Aorta (tissue), 5 donors: ENCODE data around the gene SSTR5. TPM values are rescaled to one million over a fixed set of nuclear protein-coding genes. Genes with fewer than 3 reads are reported as not detected.
"Not testable (repeated sequence)": the region's sequence is repeated elsewhere in the genome, so short reads cannot be mapped to it uniquely, and the experiment has no call there.

ENCODE experiments used
- ATAC-seq: fragments of 200-7000 bp; cut with Tn5 transposase; one replicate; pipeline ENCODE4 v1.9.1; 2022; ENCODE audit warnings: moderate library complexity; ENCODE audit not compliant: low FRiP score
- DNase-seq, 2 donors: peaks; one replicate each; pipeline ENCODE4 v3.0.0-alpha.2; 2020
- H3K27ac ChIP-seq, 2 donors: one replicate each; pipeline ENCODE4 v1.5.1; 2013; ENCODE audit warnings: low read length in 2 of 2, mild to moderate bottlenecking in 2 of 2, moderate library complexity in 2 of 2, control low read depth in 1 of 2, inconsistent platforms in 1 of 2, low read depth in 1 of 2
- H3K27me3 ChIP-seq, 2 donors: one replicate each; pipeline ENCODE4 v1.6.1; 2013; ENCODE audit warnings: control low read depth in 1 of 2, low read length in 1 of 2, mild to moderate bottlenecking in 1 of 2, moderate library complexity in 1 of 2; ENCODE audit not compliant: insufficient read depth in 2 of 2, control insufficient read depth in 1 of 2
- H3K36me3 ChIP-seq, 2 donors: one replicate each; pipeline ENCODE4 v1.6.1; 2013; ENCODE audit warnings: control low read depth in 1 of 2, low read length in 1 of 2, mild to moderate bottlenecking in 1 of 2; ENCODE audit not compliant: insufficient read depth in 2 of 2, control insufficient read depth in 1 of 2
- H3K4me1 ChIP-seq, 2 donors: one replicate each; pipeline ENCODE4 v1.6.1; 2013; ENCODE audit warnings: low read length in 2 of 2, control low read depth in 1 of 2, mild to moderate bottlenecking in 1 of 2, moderate library complexity in 1 of 2; ENCODE audit not compliant: insufficient read depth in 2 of 2, control insufficient read depth in 1 of 2
- H3K4me3 ChIP-seq, 2 donors: one replicate each; pipeline ENCODE4 v1.5.1; 2013; ENCODE audit warnings: low read length in 2 of 2, control low read depth in 1 of 2, mild to moderate bottlenecking in 1 of 2
- H3K9me3 ChIP-seq: one replicate; pipeline ENCODE4 v1.6.1; 2013; ENCODE audit warnings: mild to moderate bottlenecking, low read length; ENCODE audit not compliant: control insufficient read depth
- WGBS, 2 donors: extraction: QIAGEN DNeasy Blood & Tissue Kit; methylation state at CpG; one replicate each; pipeline ENCODE4 v1.1.7; 2013; 5-methylcytosine and 5-hydroxymethylcytosine counted together
- intact Hi-C, 2 donors: fragments of 100-400 bp; cut with DNase I; formaldehyde crosslinking; loops; one replicate each; pipeline versions ENCODE4 v1.14.2 to v1.15.0; 2022
- long read RNA-seq, 2 donors: library from polyadenylated mRNA; unstranded; transcript quantifications; one replicate each; pipeline ENCODE4 v2.0.0, GENCODE V29; 2020 to 2021
- polyA plus RNA-seq, 2 donors: library from polyadenylated mRNA; stranded (reverse); fragments of 200-250 nt; gene quantifications; one replicate each; pipeline ENCODE4 v1.2.3, GENCODE V29; 2013
- total RNA-seq, 2 donors: library from RNA; stranded (reverse); fragmentation: NEBNext Ultra II Directional; extraction: Animal tissue kit (Norgen Biotek cat#: 25700); gene quantifications; one replicate each; pipeline ENCODE4 v1.2.1, GENCODE V29; 2021
- donor health status: healthy with polysubstance abuse.
- donor health status: Bipolar disorder and iron deficiency.
- donor health status: DM: no; HTN: no; CAD: no.
- donor health status: DM: no; HTN: no; CAD: no.
- donor health status: DM: yes; HTN: yes; CAD: no.

The SSTR5 gene
- total RNA-seq (under 1 TPM in 1 of 2 donors, not detected in 1; 0.26 TPM), polyA plus RNA-seq (under 1 TPM; 0.49 to 0.75 TPM)
- long read RNA-seq, donor 1, partial matches to known transcripts, result 0 of 4 reads
- long read RNA-seq, donor 1, other reads (novel, unspliced or antisense), result 0 of 4 reads
- long read RNA-seq, donor 2, result 0 reads

DNA sequence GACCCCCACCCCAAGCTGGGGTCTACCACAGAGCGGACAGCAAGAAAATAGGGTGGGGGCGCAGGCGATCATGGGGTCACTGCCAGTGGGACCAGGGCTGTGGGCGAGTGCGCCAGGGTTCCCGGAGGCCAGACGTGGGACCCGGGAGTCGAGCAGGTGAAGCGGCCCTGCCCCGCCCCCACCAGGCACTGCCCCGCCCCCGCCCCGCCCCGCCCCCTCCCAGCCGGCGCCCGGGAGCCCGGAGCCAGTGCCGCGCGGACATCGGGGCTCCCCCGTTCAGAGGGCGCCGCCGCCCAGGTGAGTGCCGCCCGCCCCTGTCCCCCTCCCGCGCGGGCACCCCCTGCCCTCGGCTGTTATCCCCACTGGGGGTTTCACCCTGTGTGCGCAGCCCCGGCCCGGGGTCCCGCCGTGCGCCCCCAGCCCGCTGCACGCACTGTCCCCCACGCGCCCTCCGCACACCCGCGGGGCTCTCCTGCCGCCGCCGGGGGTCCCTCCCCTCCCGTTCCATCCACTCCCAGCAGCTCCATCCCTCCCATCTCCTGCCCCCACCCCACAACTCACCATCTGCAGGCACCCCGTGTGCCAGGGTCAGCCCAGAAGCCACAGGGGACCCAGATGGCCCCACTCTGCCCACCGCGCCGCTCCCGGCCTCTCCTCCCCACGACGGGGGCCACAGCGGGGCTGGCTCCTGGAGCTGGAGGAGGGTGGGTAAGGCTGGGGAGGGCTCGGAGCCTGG, at the start of gene SSTR5:
Gene SSTR5 (plus strand): TSS at position 222 of the 736 bp plus-strand sequence. CDS start 6,122 bp downstream, outside the sequence.
- H3K36me3 ChIP-seq, result no peaks in the 10 kb centered on the region
- no peaks in the 10 kb centered on the region for H3K9me3 ChIP-seq
- ATAC-seq (no peak), DNase-seq (no peak)
- H3K4me3 ChIP-seq, result no peak within 1 kb of the TSS
- 7 to 12% methylated on average over 21 to 59 of the region's 59 CpGs for WGBS, 2 donors
- no peaks in the 10 kb centered on the region for H3K27me3 ChIP-seq
- intact Hi-C loops, result no loop called here
- H3K4me1 ChIP-seq, result no peaks in the 10 kb centered on the region
- no peak within 1 kb of the TSS for H3K27ac ChIP-seq

DNA sequence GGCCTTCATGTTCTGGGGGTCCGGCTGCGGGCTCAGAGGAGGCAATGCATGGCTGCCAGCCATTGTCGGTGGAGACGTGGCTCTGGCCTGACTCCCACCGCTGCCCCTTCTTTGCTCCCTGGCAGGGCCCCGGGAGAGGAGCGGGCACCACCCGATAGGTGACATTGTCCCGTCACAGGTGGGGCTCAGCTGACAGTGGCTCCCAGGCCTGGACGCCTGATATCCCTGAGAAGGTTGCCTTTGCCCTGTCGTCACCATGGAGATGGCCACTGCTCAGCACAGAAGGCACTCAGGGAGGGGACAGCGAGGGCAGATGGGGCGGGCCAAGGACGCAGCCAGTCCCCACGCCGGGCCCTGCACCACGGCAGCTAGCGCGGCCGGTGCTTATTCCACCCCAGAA, 48.4 kb upstream of the SSTR5 start:
- ATAC-seq (no peak), DNase-seq (no peak)
- Histone ChIP-seq H3K27me3 (no peaks in the 10 kb centered on the region), H3K4me1 (no peaks in the 10 kb centered on the region), H3K4me3 (no peak overlapping the region), H3K9me3 (no peaks in the 10 kb centered on the region), H3K27ac (no peak overlapping the region), H3K36me3 (no peaks in the 10 kb centered on the region)
- intact Hi-C loops, result no loop called here
- 82 to 84% methylated on average over 20 of the region's 20 CpGs for WGBS, 2 donors

DNA sequence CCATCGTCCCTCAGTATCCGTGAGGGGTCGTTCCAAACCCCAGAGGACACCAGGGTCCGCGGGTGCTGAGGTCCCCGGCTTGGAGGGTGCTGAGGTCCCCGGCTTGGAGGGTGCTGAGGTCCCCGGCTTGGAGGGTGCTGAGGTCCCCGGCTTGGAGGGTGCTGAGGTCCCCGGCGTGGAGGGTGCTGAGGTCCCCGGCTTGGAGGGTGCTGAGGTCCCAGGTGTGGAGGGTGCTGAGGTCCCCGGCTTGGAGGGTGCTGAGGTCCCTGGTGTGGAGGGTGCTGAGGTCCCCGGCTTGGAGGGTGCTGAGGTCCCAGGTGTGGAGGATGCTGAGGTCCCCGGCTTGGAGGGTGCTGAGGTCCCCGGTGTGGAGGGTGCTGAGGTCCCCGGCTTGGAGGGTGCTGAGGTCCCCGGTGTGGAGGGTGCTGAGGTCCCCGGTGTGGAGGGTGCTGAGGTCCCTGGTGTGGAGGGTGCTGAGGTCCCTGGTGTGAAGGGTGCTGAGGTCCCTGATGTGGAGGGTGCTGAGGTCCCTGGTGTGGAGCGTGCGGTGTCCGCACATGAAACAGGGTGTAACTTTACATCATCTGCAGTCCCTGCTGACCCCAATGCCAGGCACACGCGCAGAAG, 47.3 kb upstream of the SSTR5 start:
- H3K4me3 ChIP-seq, H3K9me3 ChIP-seq, H3K27ac ChIP-seq, DNase-seq, H3K36me3 ChIP-seq, intact Hi-C loops, ATAC-seq, H3K4me1 ChIP-seq, H3K27me3 ChIP-seq: not testable (repeated sequence)
- WGBS, 2 donors, result 71% methylated on average over 24 of the region's 24 CpGs

DNA sequence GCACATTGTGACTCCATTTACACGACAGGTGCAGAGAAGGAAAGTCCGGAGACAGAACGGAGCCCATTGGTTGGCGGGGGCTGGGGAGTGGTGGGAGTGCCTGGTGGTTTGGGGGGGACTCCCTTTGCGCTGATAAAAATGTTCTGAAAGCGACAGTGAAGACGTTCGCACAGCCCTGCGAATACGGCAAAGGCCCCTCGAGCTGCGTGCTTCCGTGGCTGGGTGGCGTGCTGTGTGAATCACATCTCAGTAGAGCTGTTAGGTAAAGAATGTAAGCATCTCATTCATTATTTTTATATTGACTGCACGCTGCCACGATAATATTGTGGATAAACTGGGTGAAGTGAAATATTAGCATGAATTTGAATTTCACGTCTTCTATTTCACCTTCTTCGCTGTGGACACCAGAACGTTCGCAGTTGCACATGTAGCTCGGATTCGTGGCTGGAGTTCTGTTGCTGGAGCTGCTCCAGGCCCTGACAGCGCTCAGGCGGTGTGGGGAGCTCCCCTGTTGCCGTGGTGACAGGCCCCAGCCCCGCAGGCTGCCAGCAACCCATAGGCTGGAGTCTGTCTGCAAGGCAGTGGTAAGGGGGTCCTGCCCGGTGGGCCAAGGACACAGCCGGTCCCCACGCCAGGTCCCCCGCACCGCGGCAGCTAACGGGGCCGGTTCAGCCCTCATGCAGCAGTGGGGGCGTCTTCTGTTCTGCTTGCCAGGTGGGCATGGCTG, 46.3 kb upstream of the SSTR5 start:
- no peaks in the 10 kb centered on the region for H3K4me1 ChIP-seq
- intact Hi-C loops, result no loop called here
- WGBS, 2 donors, result 70 to 74% methylated on average over 35 of the region's 35 CpGs
- no peaks in the 10 kb centered on the region for H3K36me3 ChIP-seq
- no peak for DNase-seq
- H3K27me3 ChIP-seq, result no peaks in the 10 kb centered on the region
- H3K9me3 ChIP-seq, result no peaks in the 10 kb centered on the region
- H3K4me3 ChIP-seq, result no peak overlapping the region
- no peak overlapping the region for H3K27ac ChIP-seq
- ATAC-seq, result no peak

DNA sequence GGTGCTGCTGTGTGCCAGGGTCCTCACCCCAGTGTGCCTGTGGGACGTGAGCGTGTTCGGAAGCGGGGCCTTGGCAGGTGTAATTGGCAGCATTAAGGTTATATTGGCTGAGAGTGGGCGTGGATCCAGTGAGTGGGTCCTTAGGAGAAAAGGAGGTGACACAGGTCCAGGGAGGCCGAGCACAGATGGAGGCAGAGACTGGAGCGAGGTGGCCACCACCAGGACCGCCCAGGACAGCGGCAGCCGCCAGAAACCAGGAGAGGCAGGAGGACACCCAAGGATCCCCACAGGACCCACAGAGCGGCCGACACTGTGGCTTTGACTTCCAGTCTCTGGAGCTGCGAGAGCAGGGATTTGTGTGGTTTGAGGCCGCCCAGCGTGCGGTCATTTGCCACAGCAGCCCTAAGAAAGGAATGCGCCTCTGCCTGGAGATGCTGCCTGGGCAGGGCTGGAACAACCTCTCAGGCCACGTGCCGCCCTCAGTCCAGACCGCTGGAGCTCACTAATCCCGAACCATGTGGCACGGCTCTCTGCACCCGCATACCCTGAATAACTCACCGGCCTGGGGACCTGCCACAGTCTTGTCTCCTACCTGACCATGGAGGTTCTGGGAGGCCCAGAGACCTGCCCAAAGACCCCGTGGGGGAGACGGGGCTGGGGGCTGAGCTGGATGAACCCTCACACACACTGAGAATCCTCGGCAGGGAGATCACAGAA, 45.6 kb upstream of the SSTR5 start:
- intact Hi-C loops, result no loop called here
- no peaks in the 10 kb centered on the region for H3K36me3 ChIP-seq
- H3K27me3 ChIP-seq, result no peaks in the 10 kb centered on the region
- no peak overlapping the region for H3K4me3 ChIP-seq
- ATAC-seq (no peak), DNase-seq (no peak)
- no peaks in the 10 kb centered on the region for H3K9me3 ChIP-seq
- 81 to 83% methylated on average over 27 of the region's 27 CpGs for WGBS, 2 donors
- no peaks in the 10 kb centered on the region for H3K4me1 ChIP-seq
- no peak overlapping the region for H3K27ac ChIP-seq

DNA sequence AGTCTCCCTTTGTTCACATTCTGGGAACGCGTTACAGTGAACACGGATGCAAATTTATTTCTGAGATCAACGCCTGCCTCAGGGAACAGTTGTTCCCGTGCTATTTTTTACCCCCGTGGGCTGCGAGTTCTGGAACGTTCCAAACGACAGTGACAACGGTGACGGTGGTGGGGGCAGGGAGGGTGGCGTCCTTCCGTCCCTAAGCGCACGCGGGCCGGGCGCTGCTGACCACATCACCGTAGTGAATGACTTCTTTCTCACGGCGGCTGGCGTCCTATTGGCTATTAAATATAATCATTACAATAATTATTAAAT, 45.1 kb upstream of the SSTR5 start:
- H3K4me3 ChIP-seq, result no peak overlapping the region
- DNase-seq (no peak), ATAC-seq (no peak)
- no peak overlapping the region for H3K27ac ChIP-seq
- H3K9me3 ChIP-seq, result no peaks in the 10 kb centered on the region
- no peaks in the 10 kb centered on the region for H3K4me1 ChIP-seq
- intact Hi-C loops, result no loop called here
- H3K27me3 ChIP-seq, result no peaks in the 10 kb centered on the region
- H3K36me3 ChIP-seq, result no peaks in the 10 kb centered on the region
- WGBS, 2 donors, result 78 to 80% methylated on average over 22 of the region's 22 CpGs

DNA sequence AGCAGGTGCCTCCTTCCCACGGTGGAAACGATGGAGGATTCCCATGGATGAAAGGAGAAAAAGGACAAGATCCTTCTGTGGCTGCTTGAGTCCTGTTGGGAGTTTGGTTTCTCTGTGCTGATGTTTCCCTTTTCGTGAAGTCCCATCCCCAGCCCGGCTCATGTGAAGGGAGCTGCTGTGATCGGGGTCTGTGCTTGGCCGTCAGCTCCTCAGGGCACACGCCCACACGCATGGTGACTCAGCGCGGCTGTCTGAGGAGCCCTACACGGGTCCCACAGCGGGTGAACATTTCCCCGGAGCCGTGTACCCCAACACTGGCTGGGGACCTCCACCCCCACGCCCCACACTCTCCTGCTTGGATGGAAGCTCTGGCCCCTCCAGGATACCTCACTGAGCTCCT, 44.5 kb upstream of the SSTR5 start:
- Histone ChIP-seq H3K4me1 (no peaks in the 10 kb centered on the region), H3K27me3 (no peaks in the 10 kb centered on the region), H3K9me3 (no peaks in the 10 kb centered on the region), H3K36me3 (no peaks in the 10 kb centered on the region), H3K4me3 (no peak overlapping the region), H3K27ac (no peak overlapping the region)
- no peak for DNase-seq
- intact Hi-C loops, result no loop called here
- no peak for ATAC-seq
- 57 to 62% methylated on average over 15 of the region's 15 CpGs for WGBS, 2 donors

DNA sequence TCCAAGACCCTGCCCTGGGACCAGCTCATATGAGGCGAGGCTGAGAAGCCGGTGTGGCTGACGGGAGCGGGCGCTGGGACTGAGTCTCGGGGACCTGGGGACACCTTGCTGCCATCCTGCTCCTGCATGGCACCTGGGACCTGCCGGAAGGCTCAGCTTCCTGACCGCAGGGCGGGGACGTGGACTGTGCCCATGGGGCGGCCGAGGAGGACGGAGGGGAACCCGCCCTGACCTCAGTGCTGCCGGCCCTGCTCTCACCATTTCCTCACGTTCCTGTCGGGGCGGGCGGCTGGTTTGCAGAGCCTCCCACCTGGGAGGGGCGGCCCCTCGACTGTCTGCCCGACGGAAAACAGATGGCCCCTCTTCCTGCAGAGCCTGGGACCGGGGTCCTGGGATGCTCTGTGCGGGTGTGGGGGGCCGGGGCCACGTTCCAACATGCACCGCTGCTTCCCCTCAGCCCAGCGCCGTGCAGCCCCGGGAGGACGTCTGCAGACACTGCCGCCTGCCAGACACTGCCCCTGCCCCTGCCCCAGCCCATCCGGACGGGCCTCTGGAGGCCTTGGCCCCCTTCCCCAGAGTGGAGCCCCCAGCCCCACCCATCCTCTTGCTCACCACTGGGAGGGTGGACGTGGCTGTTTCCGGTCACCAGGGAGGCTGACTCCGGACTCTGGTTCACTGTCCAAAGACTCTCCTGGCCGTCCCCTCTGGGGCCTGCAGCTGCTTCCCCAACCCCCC, 43.9 kb upstream of the SSTR5 start:
- no peak overlapping the region for H3K27ac ChIP-seq
- no peaks in the 10 kb centered on the region for H3K9me3 ChIP-seq
- peak; percentile 5 for ATAC-seq
- no peaks in the 10 kb centered on the region for H3K4me1 ChIP-seq
- no peak overlapping the region for H3K4me3 ChIP-seq
- H3K27me3 ChIP-seq, result no peaks in the 10 kb centered on the region
- WGBS, 2 donors, result 38 to 45% methylated on average over 34 to 39 of the region's 39 CpGs
- DNase-seq, result no peak
- H3K36me3 ChIP-seq, result no peaks in the 10 kb centered on the region
- intact Hi-C loops, result no loop called here
